ENCODE measurements around the gene SLMAP.

- no peak for TF ChIP-seq POLR2AphosphoS5 (IDR thresholded peaks at IDR 0.05; ENCODE audit: borderline replicate concordance, low read depth, low read length)
- TF ChIP-seq EZH2 (IDR thresholded peaks at IDR 0.05) = no peak
These were observed 107.3 kb downstream of the SLMAP start for GRCh38 chr3:57863380-57863779.
